Testis (tissue), 3 donors: Measurements from ENCODE around the gene SDHAF3. TPM values are rescaled to one million over a fixed set of nuclear protein-coding genes. Genes with fewer than 3 reads are reported as not detected.
"Not testable (repeated sequence)": the region's sequence is repeated elsewhere in the genome, so short reads cannot be mapped to it uniquely, and the experiment has no call there.

ENCODE experiments used
- DNase-seq: peaks from one replicate; pipeline ENCODE4 v3.0.0-alpha.2; 2019
- H3K27ac ChIP-seq, 2 donors: fragments of 200-600 bp; sonication (generic); one replicate each; pipeline ENCODE4 v1.5.1; 2019
- H3K27me3 ChIP-seq: fragments of 200-600 bp; sonication (generic); one replicate; pipeline ENCODE4 v1.5.1; 2019
- H3K36me3 ChIP-seq: fragments of 200-600 bp; sonication (generic); one replicate; pipeline ENCODE4 v1.5.1; 2017; ENCODE audit warnings: low read depth; ENCODE audit errors: missing control alignments
- H3K4me1 ChIP-seq: fragments of 200-600 bp; sonication (generic); one replicate; pipeline ENCODE4 v1.5.1; 2019
- H3K4me3 ChIP-seq, 2 donors: fragments of 200-600 bp; sonication (generic); one replicate each; pipeline ENCODE4 v1.5.1; 2017 to 2019
- H3K9me3 ChIP-seq: fragments of 200-600 bp; sonication (generic); one replicate; pipeline ENCODE4 v1.5.1; 2017
- CTCF ChIP-seq, 3 experiments: fragments of 450-650 bp in 2 of 3; fragments of 200-600 bp in 1 of 3; sonication (generic) in 1 of 3; IDR thresholded peaks; one replicate each; pipeline ENCODE4 v1.5.1; 2016 to 2019; ENCODE audit warnings: antibody characterized with exemption in 3 of 3, mild to moderate bottlenecking in 2 of 3, moderate library complexity in 1 of 3
- POLR2A ChIP-seq: fragments of 450-650 bp; IDR thresholded peaks from one replicate; pipeline ENCODE4 v1.6.1; 2017; ENCODE audit warnings: antibody characterized with exemption, mild to moderate bottlenecking, moderate library complexity
- WGBS, 2 donors: methylation state at CpG; one replicate each; pipeline ENCODE4 v1.1.5; 2018; 5-methylcytosine and 5-hydroxymethylcytosine counted together
- intact Hi-C: fragments of 100-400 bp; cut with DNase I; formaldehyde crosslinking; loops from one replicate; pipeline ENCODE4 v1.15.1; 2023; ENCODE audit warnings: low total_unique reads
- polyA plus RNA-seq: library from polyadenylated mRNA; stranded (reverse); fragments of 350-450 nt; fragmentation: Illumina TruSeq; extraction: RNeasy Lipid Tissue Mini Kit (QIAGEN cat#74804); gene quantifications from one replicate; pipeline ENCODE4 v1.2.3, GENCODE V29; 2014; ENCODE audit warnings: low read depth, low replicate concordance; ENCODE audit not compliant: insufficient read depth
- total RNA-seq, 2 donors: library from RNA; depleted of rRNA; stranded (reverse); fragments of >200 nt; gene quantifications; one replicate each; pipeline ENCODE4 v1.2.3, GENCODE V29; 2016

Gene SDHAF3
- total and polyA plus RNA-seq, 3 donors from 2014 or later, result 17.1 to 28.6 (median 24.4) TPM

- WGBS, 2 donors, result 67 to 100% methylated on average over 2 to 3 of the region's 3 CpGs
These were observed 50.3 kb downstream of the SDHAF3 start for GRCh38 chr7:97167749-97168148.

GRCh38 chr7:97174303-97174702, 56.8 kb downstream of the SDHAF3 start:
- TF ChIP-seq POLR2A (no peak), CTCF (IDR thresholded peaks at IDR 0.05) (no peak)
- intact Hi-C loops, result no loop called here
- no peaks in the 10 kb centered on the region for H3K9me3 ChIP-seq

More at GRCh38 chr7:97167749-97168148, 50.3 kb downstream of the SDHAF3 start:
- H3K9me3 ChIP-seq, result no peaks in the 10 kb centered on the region
- intact Hi-C loops, result no loop called here
- no peaks in the 10 kb centered on the region for H3K4me1 ChIP-seq
- H3K27me3 ChIP-seq, result no peaks in the 10 kb centered on the region
- H3K36me3 ChIP-seq, result no peaks in the 10 kb centered on the region
- no peak overlapping the region for H3K27ac ChIP-seq
- DNase-seq, result no peak
- TF ChIP-seq CTCF (IDR thresholded peaks at IDR 0.05) (no peak), POLR2A (no peak)
- H3K4me3 ChIP-seq, result no peak overlapping the region

GRCh38 chr7:97179454-97180104, 62.1 kb downstream of the SDHAF3 start:
- TF ChIP-seq POLR2A (no peak), CTCF (IDR thresholded peaks at IDR 0.05) (peak in 2 of 3 experiments; percentile 45 to 77)
- 19 to 25% methylated on average over 2 of the region's 2 CpGs for WGBS, 2 donors
- H3K36me3 ChIP-seq, result no peaks in the 10 kb centered on the region
- intact Hi-C loops, result no loop called here
- no peak overlapping the region for H3K4me3 ChIP-seq
- H3K27ac ChIP-seq, result no peak overlapping the region
- DNase-seq, result peak; percentile 38
- H3K27me3 ChIP-seq, result no peaks in the 10 kb centered on the region
- no peaks in the 10 kb centered on the region for H3K9me3 ChIP-seq
- H3K4me1 ChIP-seq, result no peaks in the 10 kb centered on the region

More at GRCh38 chr7:97174303-97174702, 56.8 kb downstream of the SDHAF3 start:
- Histone ChIP-seq H3K4me3 (no peak overlapping the region), H3K27me3 (no peaks in the 10 kb centered on the region), H3K36me3 (no peaks in the 10 kb centered on the region), H3K4me1 (no peaks in the 10 kb centered on the region), H3K27ac (no peak overlapping the region)
- no peak for DNase-seq

- no peak overlapping the region for H3K27ac ChIP-seq
- H3K4me1 ChIP-seq, result no peaks in the 10 kb centered on the region
- no peaks in the 10 kb centered on the region for H3K9me3 ChIP-seq
- no peaks in the 10 kb centered on the region for H3K36me3 ChIP-seq
- TF ChIP-seq POLR2A (no peak), CTCF (IDR thresholded peaks at IDR 0.05) (no peak)
- intact Hi-C loops, result no loop called here
- H3K27me3 ChIP-seq, result no peaks in the 10 kb centered on the region
- 92 to 93% methylated on average over 1 of the region's 1 CpG for WGBS, 2 donors
- DNase-seq, result no peak
- no peak overlapping the region for H3K4me3 ChIP-seq
These were observed 69.6 kb downstream of the SDHAF3 start for GRCh38 chr7:97187067-97187466.

GRCh38 chr7:97196174-97196573, 78.7 kb downstream of the SDHAF3 start:
- WGBS, 2 donors, result 43 to 51% methylated on average over 2 of the region's 2 CpGs
- H3K9me3 ChIP-seq, H3K36me3 ChIP-seq, H3K4me1 ChIP-seq, H3K27me3 ChIP-seq, intact Hi-C loops, DNase-seq, H3K27ac ChIP-seq, H3K4me3 ChIP-seq: not testable (repeated sequence)
